Hypothalamus (tissue), 51 donors: ENCODE results near the gene GOLGB1.
"Not testable (repeated sequence)": the region's sequence is repeated elsewhere in the genome, so short reads cannot be mapped to it uniquely, and the experiment has no call there.

Experiments
- DNase-seq, 51 donors: peaks; one replicate each; lab custom pipeline; 2025; lab: John Stamatoyannopoulos, UW

GOLGB1 gene, protein sequence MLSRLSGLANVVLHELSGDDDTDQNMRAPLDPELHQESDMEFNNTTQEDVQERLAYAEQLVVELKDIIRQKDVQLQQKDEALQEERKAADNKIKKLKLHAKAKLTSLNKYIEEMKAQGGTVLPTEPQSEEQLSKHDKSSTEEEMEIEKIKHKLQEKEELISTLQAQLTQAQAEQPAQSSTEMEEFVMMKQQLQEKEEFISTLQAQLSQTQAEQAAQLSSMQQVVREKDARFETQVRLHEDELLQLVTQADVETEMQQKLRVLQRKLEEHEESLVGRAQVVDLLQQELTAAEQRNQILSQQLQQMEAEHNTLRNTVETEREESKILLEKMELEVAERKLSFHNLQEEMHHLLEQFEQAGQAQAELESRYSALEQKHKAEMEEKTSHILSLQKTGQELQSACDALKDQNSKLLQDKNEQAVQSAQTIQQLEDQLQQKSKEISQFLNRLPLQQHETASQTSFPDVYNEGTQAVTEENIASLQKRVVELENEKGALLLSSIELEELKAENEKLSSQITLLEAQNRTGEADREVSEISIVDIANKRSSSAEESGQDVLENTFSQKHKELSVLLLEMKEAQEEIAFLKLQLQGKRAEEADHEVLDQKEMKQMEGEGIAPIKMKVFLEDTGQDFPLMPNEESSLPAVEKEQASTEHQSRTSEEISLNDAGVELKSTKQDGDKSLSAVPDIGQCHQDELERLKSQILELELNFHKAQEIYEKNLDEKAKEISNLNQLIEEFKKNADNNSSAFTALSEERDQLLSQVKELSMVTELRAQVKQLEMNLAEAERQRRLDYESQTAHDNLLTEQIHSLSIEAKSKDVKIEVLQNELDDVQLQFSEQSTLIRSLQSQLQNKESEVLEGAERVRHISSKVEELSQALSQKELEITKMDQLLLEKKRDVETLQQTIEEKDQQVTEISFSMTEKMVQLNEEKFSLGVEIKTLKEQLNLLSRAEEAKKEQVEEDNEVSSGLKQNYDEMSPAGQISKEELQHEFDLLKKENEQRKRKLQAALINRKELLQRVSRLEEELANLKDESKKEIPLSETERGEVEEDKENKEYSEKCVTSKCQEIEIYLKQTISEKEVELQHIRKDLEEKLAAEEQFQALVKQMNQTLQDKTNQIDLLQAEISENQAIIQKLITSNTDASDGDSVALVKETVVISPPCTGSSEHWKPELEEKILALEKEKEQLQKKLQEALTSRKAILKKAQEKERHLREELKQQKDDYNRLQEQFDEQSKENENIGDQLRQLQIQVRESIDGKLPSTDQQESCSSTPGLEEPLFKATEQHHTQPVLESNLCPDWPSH (N-terminal part only)

DNA sequence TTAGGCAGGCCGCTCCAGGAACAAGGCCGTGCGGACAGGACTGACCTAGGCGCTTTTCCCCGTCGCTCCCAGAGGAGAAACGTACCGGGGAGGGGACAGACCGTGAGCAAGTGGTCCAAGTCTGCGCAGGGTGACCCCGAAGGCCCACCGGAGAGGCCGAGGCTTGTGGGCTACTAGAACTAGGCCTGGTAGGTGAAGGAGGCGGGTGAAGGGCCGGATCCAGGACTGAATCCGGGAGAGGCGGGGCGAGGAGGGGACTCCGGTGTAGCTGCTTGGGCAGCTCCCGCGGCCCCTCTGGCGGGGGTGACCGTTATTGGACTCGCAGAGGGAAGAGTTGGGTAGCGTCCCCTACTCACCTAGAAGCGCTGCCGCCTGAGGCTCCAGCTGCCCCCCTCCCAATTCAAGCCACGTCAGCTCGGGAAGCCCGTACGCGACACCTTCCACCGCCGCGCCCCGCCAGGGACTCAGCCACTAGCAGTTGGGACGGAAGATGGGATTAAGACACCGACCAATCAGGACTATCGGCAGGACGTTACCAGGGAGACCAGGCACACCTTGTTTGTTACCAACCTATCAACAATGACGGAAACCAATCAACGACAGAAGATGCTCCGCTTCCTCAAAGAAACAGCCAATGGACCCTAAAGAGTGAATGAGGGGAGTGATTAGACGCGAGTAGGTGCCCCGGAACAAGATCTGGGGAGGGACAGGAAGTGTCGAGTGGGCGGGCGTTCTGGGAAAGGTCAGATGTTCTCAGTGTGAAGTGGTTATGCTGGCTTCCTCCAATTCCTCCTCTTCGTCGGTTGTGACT is at the start of gene GOLGB1:
GOLGB1 (minus strand) TSS at position 466 of the 811 bp plus-strand sequence. CDS start 18,770 bp downstream, outside the sequence.
- DNase-seq, result peak; percentile 80 to 99 (median 95)

DNA sequence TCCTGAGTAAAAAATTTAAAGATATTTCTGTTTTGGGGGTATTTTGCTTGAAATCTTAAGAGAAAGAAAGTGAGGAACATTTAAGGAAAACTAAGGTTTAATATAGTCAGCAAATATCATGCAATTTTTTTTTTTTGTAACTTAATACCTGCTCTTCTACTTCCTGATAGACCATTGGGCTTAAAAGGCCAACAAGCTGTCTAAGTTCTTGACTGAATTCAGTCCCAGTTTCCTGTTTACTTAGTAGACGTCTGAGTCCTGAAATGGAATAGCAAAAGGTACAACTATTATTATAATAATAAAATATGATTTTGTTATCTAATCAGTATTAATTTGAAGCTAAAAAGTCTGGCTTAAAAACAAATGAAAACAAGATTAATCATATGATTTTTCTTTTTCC is 47.4 kb upstream of the GOLGB1 start:
- no peak for DNase-seq

DNA sequence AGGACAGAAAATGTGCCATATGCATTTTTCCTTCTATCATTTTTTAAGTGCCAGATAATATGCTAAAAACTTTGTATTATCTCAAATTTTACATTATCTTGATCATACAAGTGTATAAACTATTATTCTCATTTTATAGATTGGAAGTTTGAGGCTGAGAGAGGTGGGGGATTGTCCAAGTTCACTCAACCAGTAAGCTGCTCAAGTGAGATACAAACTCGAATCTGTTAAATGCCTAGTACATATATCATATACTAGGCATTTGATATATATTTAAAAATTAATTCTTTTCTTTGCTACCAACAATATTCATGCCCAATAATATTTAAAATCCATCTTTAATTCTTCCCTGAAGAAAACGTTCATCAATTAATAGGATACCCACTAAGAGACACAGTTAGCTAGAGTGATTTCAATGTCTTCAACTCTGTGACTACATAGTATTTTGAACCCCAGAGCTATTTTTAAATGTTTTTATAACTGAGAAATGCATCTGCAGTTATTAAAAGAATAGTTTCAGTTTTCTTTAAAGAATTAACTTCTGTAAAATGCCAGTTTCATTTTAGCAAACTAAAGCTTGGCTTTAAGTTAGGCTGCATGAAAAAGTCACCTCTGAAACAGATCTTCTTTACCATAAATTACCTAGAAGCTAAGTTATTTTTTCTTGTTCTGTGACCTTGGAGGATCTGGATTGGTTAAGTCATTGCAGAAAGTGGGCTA is 44.9 kb upstream of the GOLGB1 start:
- no peak for DNase-seq

GRCh38 chr3:121793078-121793477 is 43.5 kb upstream of the GOLGB1 start:
- DNase-seq, result no peak

GRCh38 chr3:121786485-121786884 is 36.9 kb upstream of the GOLGB1 start:
- DNase-seq, result no peak

DNA sequence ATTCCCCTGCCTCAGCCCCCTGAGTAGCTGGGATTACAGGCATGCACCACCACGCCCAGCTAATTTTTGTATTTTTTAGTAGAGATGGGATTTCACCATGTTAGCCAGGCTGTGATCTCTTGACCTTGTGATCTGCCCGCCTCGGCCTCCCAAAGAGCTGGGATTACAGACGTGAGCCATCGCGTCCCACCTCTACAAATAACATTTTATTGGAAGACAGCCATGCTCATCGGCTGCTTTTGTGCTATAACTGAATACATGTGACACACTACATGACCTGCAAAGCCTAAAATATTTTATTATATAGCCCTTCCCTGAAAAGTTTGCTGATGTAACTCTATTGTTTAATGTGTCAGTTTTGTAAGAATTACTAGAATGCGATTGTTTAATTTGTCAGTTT is 33.2 kb upstream of the GOLGB1 start:
- DNase-seq, result not testable (repeated sequence)

GRCh38 chr3:121781611-121782010 is 32.1 kb upstream of the GOLGB1 start:
- no peak for DNase-seq

DNA sequence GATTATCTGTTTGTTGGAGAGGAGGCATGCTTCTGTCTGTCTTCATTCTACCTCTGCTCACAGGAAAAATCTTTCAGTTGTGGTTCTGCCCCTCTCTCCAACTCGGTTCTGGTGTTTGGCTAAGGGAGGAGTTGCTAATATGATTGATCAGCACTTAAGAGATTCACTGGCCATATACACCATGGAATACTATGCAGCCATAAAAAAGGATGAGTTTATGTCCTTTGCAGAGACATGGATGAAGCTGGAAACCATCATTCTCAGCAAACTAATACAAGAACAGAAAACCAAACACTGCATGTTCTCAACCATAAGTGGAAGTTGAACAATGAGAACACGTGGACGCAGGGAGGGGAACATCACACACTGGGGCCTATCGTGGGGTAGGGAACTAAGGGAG is 25.6 kb upstream of the GOLGB1 start:
- not testable (repeated sequence) for DNase-seq

- DNase-seq, result no peak
Measured at GRCh38 chr3:121769246-121769645, 19.7 kb upstream of the GOLGB1 start.

DNA sequence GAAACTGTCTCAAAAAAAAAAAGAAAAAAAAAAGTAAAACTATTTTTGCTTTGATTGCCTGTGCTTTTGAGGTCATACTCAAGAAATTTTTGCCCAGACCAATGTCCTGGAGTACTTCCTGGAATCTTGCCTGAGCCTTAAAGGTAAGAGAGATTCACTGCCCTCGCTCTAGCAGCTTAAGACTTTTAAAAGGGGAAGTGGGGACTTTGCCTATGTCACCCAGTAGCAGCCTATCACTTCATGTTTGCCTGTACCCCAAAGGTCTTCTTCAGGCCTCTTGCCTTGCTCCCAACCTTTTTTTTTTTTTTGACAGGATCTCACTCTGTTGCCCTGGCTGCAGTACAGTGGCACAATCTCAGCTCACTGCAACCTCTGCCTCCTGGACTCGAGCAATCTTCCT is 18.9 kb upstream of the GOLGB1 start:
- DNase-seq, result no peak

- DNase-seq, result no peak
Measured at GRCh38 chr3:121759541-121760202, 10.1 kb upstream of the GOLGB1 start.

- no peak for DNase-seq
Measured at GRCh38 chr3:121758727-121759450, 9.3 kb upstream of the GOLGB1 start.

DNA sequence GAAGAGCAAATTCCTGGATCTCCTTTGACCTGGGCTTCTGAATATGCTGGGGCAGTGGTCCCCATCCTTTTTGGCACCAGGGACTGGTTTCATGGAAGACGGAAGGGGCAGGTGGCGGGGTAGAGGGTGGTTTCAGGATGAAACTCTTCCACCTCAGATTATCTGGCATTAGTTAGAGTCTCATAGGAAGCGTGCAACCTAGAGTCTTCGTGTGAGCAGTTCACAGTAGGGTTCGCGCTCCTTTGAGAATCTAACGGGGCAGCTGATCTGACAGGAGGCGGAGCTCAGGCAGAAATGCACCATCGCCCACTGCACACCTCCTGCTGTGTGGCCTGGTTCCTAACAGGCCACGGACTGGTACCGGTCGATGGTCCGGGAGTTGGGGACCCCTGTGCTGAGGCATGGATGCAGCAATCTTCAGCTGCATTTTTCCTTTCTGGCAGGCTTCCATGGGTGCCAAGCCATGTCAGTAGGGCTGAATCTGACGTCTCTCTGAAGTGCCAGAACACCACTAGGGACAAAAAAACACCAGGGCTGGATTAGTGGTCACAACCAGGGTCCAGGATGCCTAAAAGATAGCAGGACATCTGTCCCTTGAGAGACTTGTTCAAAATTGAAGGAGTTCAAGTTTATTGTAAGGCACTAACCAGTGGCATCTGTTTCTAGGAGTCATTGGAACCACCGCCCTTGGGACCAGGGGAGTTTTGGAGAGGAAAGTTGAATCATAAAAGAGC is 8.4 kb upstream of the GOLGB1 start:
- DNase-seq, result no peak

- DNase-seq, result no peak
Measured at GRCh38 chr3:121757087-121757811, 7.7 kb upstream of the GOLGB1 start.

DNA sequence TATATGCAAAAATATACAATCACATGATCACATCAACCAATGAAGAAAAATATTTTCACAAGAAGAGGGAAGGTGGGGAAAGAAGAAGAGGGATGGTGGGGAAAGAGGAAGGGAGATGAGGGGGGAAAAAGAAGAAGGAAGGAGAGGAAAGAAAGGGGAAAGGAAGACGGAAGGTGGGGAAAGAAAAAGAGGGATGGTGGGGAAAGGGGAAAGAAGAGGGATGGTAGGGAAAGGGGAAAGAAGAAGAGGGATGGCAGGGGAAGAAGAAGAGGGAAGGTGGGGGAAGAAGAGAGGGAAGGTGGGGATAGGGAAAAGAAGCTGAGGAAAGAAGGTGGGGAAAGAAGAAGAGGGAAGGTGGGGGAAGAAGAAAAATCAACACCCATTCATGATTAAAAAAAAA is 3.2 kb upstream of the GOLGB1 start:
- no peak for DNase-seq

GRCh38 chr3:121752261-121752660 is 2.7 kb upstream of the GOLGB1 start:
- no peak for DNase-seq

- DNase-seq, result no peak
Measured at GRCh38 chr3:121750087-121750415, 510 bp upstream of the GOLGB1 start.
